ENCODE measurements around the gene TCP11L2. TPM values are rescaled to one million over a fixed set of nuclear protein-coding genes. Genes with fewer than 3 reads are reported as not detected.

Gene TCP11L2
- total and polyA plus RNA-seq, 2 of the 13 experiments (the other 11 are each of a cell fraction or from before 2014, with no cell fraction given): 4.6 to 24.1 TPM

- TF ChIP-seq ZBTB26 (CRISPR knock-in tag; IDR thresholded peaks at IDR 0.05; ENCODE audit: borderline replicate concordance) (no peak), BCL6 (CRISPR knock-in tag; IDR thresholded peaks at IDR 0.05) (peak; percentile 91), GMEB1 (CRISPR knock-in tag; IDR thresholded peaks at IDR 0.05; ENCODE audit: borderline replicate concordance) (no peak), GMEB2 (CRISPR knock-in tag; IDR thresholded peaks at IDR 0.05; ENCODE audit: low read depth) (no peak), ZNF800 (CRISPR knock-in tag; IDR thresholded peaks at IDR 0.05) (no peak), ZNF577 (CRISPR knock-in tag; IDR thresholded peaks at IDR 0.05; ENCODE audit: borderline replicate concordance, low read depth) (no peak), SPEN (CRISPR knock-in tag; IDR thresholded peaks at IDR 0.05; ENCODE audit: low read depth) (no peak), ZNF3 (CRISPR knock-in tag; IDR thresholded peaks at IDR 0.05) (no peak), ZNF563 (CRISPR knock-in tag; IDR thresholded peaks at IDR 0.05) (no peak), ZNF280B (CRISPR knock-in tag; IDR thresholded peaks at IDR 0.05; ENCODE audit: borderline replicate concordance) (no peak), NKX3-1 (CRISPR knock-in tag; IDR thresholded peaks at IDR 0.05) (no peak), REPIN1 (CRISPR knock-in tag; IDR thresholded peaks at IDR 0.05; ENCODE audit: borderline replicate concordance, low read depth) (no peak), ZMAT5 (CRISPR knock-in tag; IDR thresholded peaks at IDR 0.05; ENCODE audit: borderline replicate concordance, low read depth) (no peak), SSRP1 (CRISPR knock-in tag; IDR thresholded peaks at IDR 0.05) (no peak), ARID3A (IDR thresholded peaks at IDR 0.05; ENCODE audit: low read depth, low read length) (no peak), ZNF382 (CRISPR knock-in tag; IDR thresholded peaks at IDR 0.05; ENCODE audit: borderline replicate concordance) (no peak), CREM (IDR thresholded peaks at IDR 0.05) (no peak), CREM (CRISPR knock-in tag; IDR thresholded peaks at IDR 0.05) (no peak)
Measured at GRCh38 chr12:106281056-106281782, 21.3 kb upstream of the TCP11L2 start (continued).
